HEK293 (cell line): Measurements from ENCODE around the gene LEMD1.
A peak's percentile ranks its signal among the peaks of the same experiment; 100 is the strongest.

Experiments
- EGR2 ChIP-seq: fragments of 450-650 bp; formaldehyde crosslinking; IDR thresholded peaks from 2 replicates; pipeline ENCODE4 v1.5.1; 2016; ENCODE audit warnings: low read depth, missing biosample characterization, missing genetic modification characterization
- IKZF3 ChIP-seq: fragments of 450-650 bp; IDR thresholded peaks from 2 replicates; pipeline ENCODE4 v1.5.0; 2018; ENCODE audit warnings: missing biosample characterization, mild to moderate bottlenecking, missing genetic modification characterization, moderate library complexity
- KLF7 ChIP-seq: fragments of 450-650 bp; formaldehyde crosslinking; IDR thresholded peaks from 2 replicates; pipeline ENCODE4 v1.5.1; 2016; ENCODE audit warnings: missing biosample characterization, missing genetic modification characterization, borderline replicate concordance
- MEIS1 ChIP-seq: sonication (generic); formaldehyde crosslinking; IDR thresholded peaks from 2 replicates; pipeline ENCODE4 v1.8.1; 2022; ENCODE audit warnings: missing genetic modification reagents, mild to moderate bottlenecking, borderline replicate concordance
- SCRT2 ChIP-seq: fragments of 450-650 bp; formaldehyde crosslinking; IDR thresholded peaks from 2 replicates; pipeline ENCODE4 v1.5.1; 2016; ENCODE audit warnings: missing biosample characterization, missing genetic modification characterization
- TSHZ1 ChIP-seq: fragments of 450-650 bp; formaldehyde crosslinking; IDR thresholded peaks from 2 replicates; pipeline ENCODE4 v1.5.1; 2016; ENCODE audit warnings: missing biosample characterization, missing genetic modification characterization, borderline replicate concordance
- ZBTB11 ChIP-seq: fragments of 450-650 bp; formaldehyde crosslinking; conservative IDR thresholded peaks from 2 replicates; pipeline ENCODE4 v1.5.1; 2016; ENCODE audit warnings: low read depth, missing biosample characterization, missing genetic modification characterization
- ZNF138 ChIP-seq: fragments of 450-650 bp; formaldehyde crosslinking; IDR thresholded peaks from 2 replicates; pipeline ENCODE4 v1.5.1; 2016; ENCODE audit warnings: missing biosample characterization, missing genetic modification characterization, borderline replicate concordance
- ZNF146 ChIP-seq: fragments of 450-650 bp; formaldehyde crosslinking; IDR thresholded peaks from 2 replicates; pipeline ENCODE4 v1.5.1; 2016; ENCODE audit warnings: missing biosample characterization, missing genetic modification characterization
- ZNF184 ChIP-seq: fragments of 450-650 bp; IDR thresholded peaks from 2 replicates; pipeline ENCODE4 v1.5.1; 2018; ENCODE audit warnings: missing biosample characterization, mild to moderate bottlenecking, missing genetic modification characterization
- ZNF324 ChIP-seq: fragments of 450-650 bp; formaldehyde crosslinking; IDR thresholded peaks from 2 replicates; pipeline ENCODE4 v1.5.1; 2016; ENCODE audit warnings: missing biosample characterization, missing genetic modification characterization
- ZNF350 ChIP-seq: fragments of 450-650 bp; formaldehyde crosslinking; IDR thresholded peaks from 2 replicates; pipeline ENCODE4 v1.5.0; 2017; ENCODE audit warnings: missing biosample characterization, mild to moderate bottlenecking, missing genetic modification characterization
- ZNF394 ChIP-seq: fragments of 450-650 bp; formaldehyde crosslinking; IDR thresholded peaks from 2 replicates; pipeline ENCODE4 v1.5.1; 2016; ENCODE audit warnings: missing biosample characterization, missing genetic modification characterization, mild to moderate bottlenecking, moderate library complexity, borderline replicate concordance
- ZNF423 ChIP-seq: fragments of 450-650 bp; formaldehyde crosslinking; IDR thresholded peaks from 2 replicates; pipeline ENCODE4 v1.5.1; 2016; ENCODE audit warnings: missing biosample characterization, missing genetic modification characterization
- ZNF426 ChIP-seq: fragments of 450-650 bp; formaldehyde crosslinking; IDR thresholded peaks from 2 replicates; pipeline ENCODE4 v1.5.1; 2017; ENCODE audit warnings: missing biosample characterization, missing genetic modification characterization, mild to moderate bottlenecking, inconsistent platforms, moderate library complexity
- ZNF561 ChIP-seq: fragments of 450-650 bp; IDR thresholded peaks from 2 replicates; pipeline ENCODE4 v1.5.1; 2018; ENCODE audit warnings: missing biosample characterization, missing genetic modification characterization, borderline replicate concordance
- ZNF623 ChIP-seq: fragments of 450-650 bp; formaldehyde crosslinking; IDR thresholded peaks from 2 replicates; pipeline ENCODE4 v1.5.1; 2016; ENCODE audit warnings: missing biosample characterization, missing genetic modification characterization
- ZNF670 ChIP-seq: fragments of 450-650 bp; formaldehyde crosslinking; IDR thresholded peaks from 2 replicates; pipeline ENCODE4 v1.5.1; 2016; ENCODE audit warnings: missing biosample characterization, missing genetic modification characterization, low read depth
- ZNF677 ChIP-seq: fragments of 450-650 bp; IDR thresholded peaks from 2 replicates; pipeline ENCODE4 v1.5.0; 2018; ENCODE audit warnings: missing biosample characterization, mild to moderate bottlenecking, missing genetic modification characterization, moderate library complexity
- ZNF701 ChIP-seq: fragments of 450-650 bp; formaldehyde crosslinking; IDR thresholded peaks from 2 replicates; pipeline ENCODE4 v1.5.1; 2016; ENCODE audit warnings: missing biosample characterization, missing genetic modification characterization
- ZNF747 ChIP-seq: fragments of 450-650 bp; formaldehyde crosslinking; IDR thresholded peaks from 2 replicates; pipeline ENCODE4 v1.5.1; 2016; ENCODE audit warnings: missing biosample characterization, missing genetic modification characterization
- ZNF785 ChIP-seq: fragments of 450-650 bp; formaldehyde crosslinking; IDR thresholded peaks from 2 replicates; pipeline ENCODE4 v1.5.1; 2016; ENCODE audit warnings: missing biosample characterization, missing genetic modification characterization
- TF ChIP-seq, protein P1 (sequence below): fragments of 450-650 bp; formaldehyde crosslinking; IDR thresholded peaks from 2 replicates; pipeline ENCODE4 v1.5.1; 2016; ENCODE audit warnings: missing biosample characterization, missing genetic modification characterization
- TF ChIP-seq, protein P2 (sequence below): fragments of 450-650 bp; formaldehyde crosslinking; IDR thresholded peaks from 2 replicates; pipeline ENCODE4 v1.5.1; 2016; ENCODE audit warnings: missing biosample characterization, missing genetic modification characterization
- TF ChIP-seq, protein P3 (sequence below): fragments of 450-650 bp; formaldehyde crosslinking; IDR thresholded peaks from 2 replicates; pipeline ENCODE4 v1.5.1; 2016; ENCODE audit warnings: missing biosample characterization, missing genetic modification characterization
- TF ChIP-seq, protein P4 (sequence below): fragments of 450-650 bp; formaldehyde crosslinking; IDR thresholded peaks from 2 replicates; pipeline ENCODE4 v1.5.1; 2016; ENCODE audit warnings: missing biosample characterization, missing genetic modification characterization, borderline replicate concordance

Gene LEMD1

GRCh38 chr1:205335692-205336091 is 86.2 kb downstream of the LEMD1 start (continued):
- TF ChIP-seq MEIS1 (CRISPR knock-in tag) (no peak), ZNF747 (no peak), ZNF623 (tag by site-specific recombination) (no peak), KLF7 (tag by site-specific recombination) (no peak), ZNF146 (tag by site-specific recombination) (no peak), ZNF184 (tag by site-specific recombination) (no peak), ZNF561 (tag by site-specific recombination) (no peak), ZNF324 (tag by site-specific recombination) (no peak), ZNF394 (tag by site-specific recombination) (no peak), TSHZ1 (tag by site-specific recombination) (no peak), ZNF350 (tag by site-specific recombination) (no peak), ZNF138 (tag by site-specific recombination) (no peak), ZNF677 (tag by site-specific recombination) (no peak), EGR2 (no peak), SCRT2 (tag by site-specific recombination) (peak; percentile 22; the same call in 1 of the 2 replicates), IKZF3 (tag by site-specific recombination) (peak; percentile 89), ZNF670 (no peak), ZNF426 (tag by site-specific recombination) (no peak), ZNF701 (tag by site-specific recombination) (no peak), ZBTB11 (no peak), ZNF423 (tag by site-specific recombination) (no peak), ZNF785 (tag by site-specific recombination) (no peak)
- TF ChIP-seq, protein P1, sequence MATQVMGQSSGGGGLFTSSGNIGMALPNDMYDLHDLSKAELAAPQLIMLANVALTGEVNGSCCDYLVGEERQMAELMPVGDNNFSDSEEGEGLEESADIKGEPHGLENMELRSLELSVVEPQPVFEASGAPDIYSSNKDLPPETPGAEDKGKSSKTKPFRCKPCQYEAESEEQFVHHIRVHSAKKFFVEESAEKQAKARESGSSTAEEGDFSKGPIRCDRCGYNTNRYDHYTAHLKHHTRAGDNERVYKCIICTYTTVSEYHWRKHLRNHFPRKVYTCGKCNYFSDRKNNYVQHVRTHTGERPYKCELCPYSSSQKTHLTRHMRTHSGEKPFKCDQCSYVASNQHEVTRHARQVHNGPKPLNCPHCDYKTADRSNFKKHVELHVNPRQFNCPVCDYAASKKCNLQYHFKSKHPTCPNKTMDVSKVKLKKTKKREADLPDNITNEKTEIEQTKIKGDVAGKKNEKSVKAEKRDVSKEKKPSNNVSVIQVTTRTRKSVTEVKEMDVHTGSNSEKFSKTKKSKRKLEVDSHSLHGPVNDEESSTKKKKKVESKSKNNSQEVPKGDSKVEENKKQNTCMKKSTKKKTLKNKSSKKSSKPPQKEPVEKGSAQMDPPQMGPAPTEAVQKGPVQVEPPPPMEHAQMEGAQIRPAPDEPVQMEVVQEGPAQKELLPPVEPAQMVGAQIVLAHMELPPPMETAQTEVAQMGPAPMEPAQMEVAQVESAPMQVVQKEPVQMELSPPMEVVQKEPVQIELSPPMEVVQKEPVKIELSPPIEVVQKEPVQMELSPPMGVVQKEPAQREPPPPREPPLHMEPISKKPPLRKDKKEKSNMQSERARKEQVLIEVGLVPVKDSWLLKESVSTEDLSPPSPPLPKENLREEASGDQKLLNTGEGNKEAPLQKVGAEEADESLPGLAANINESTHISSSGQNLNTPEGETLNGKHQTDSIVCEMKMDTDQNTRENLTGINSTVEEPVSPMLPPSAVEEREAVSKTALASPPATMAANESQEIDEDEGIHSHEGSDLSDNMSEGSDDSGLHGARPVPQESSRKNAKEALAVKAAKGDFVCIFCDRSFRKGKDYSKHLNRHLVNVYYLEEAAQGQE (tag by site-specific recombination), result no peak
- TF ChIP-seq, protein P2, sequence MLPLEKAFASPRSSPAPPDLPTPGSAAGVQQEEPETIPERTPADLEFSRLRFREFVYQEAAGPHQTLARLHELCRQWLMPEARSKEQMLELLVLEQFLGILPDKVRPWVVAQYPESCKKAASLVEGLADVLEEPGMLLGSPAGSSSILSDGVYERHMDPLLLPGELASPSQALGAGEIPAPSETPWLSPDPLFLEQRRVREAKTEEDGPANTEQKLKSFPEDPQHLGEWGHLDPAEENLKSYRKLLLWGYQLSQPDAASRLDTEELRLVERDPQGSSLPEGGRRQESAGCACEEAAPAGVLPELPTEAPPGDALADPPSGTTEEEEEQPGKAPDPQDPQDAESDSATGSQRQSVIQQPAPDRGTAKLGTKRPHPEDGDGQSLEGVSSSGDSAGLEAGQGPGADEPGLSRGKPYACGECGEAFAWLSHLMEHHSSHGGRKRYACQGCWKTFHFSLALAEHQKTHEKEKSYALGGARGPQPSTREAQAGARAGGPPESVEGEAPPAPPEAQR, result no peak
- TF ChIP-seq, protein P3, sequence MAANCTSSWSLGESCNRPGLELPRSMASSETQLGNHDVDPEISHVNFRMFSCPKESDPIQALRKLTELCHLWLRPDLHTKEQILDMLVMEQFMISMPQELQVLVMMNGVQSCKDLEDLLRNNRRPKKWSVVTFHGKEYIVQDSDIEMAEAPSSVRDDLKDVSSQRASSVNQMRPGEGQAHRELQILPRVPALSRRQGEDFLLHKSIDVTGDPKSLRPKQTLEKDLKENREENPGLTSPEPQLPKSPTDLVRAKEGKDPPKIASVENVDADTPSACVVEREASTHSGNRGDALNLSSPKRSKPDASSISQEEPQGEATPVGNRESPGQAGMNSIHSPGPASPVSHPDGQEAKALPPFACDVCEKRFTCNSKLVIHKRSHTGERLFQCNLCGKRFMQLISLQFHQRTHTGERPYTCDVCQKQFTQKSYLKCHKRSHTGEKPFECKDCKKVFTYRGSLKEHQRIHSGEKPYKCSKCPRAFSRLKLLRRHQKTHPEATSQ, result no peak
- TF ChIP-seq, protein P4, sequence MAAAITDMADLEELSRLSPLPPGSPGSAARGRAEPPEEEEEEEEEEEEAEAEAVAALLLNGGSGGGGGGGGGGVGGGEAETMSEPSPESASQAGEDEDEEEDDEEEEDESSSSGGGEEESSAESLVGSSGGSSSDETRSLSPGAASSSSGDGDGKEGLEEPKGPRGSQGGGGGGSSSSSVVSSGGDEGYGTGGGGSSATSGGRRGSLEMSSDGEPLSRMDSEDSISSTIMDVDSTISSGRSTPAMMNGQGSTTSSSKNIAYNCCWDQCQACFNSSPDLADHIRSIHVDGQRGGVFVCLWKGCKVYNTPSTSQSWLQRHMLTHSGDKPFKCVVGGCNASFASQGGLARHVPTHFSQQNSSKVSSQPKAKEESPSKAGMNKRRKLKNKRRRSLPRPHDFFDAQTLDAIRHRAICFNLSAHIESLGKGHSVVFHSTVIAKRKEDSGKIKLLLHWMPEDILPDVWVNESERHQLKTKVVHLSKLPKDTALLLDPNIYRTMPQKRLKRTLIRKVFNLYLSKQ (tag by site-specific recombination), result no peak
